Measurements from ENCODE around the gene FASTK. TPM values are rescaled to one million over a fixed set of nuclear protein-coding genes. Genes with fewer than 3 reads are reported as not detected.
A peak's percentile ranks its signal among the peaks of the same experiment; 100 is the strongest.

FASTK gene
- total RNA-seq, 1 experiment from 2014 or later, result 95.0 TPM

DNA sequence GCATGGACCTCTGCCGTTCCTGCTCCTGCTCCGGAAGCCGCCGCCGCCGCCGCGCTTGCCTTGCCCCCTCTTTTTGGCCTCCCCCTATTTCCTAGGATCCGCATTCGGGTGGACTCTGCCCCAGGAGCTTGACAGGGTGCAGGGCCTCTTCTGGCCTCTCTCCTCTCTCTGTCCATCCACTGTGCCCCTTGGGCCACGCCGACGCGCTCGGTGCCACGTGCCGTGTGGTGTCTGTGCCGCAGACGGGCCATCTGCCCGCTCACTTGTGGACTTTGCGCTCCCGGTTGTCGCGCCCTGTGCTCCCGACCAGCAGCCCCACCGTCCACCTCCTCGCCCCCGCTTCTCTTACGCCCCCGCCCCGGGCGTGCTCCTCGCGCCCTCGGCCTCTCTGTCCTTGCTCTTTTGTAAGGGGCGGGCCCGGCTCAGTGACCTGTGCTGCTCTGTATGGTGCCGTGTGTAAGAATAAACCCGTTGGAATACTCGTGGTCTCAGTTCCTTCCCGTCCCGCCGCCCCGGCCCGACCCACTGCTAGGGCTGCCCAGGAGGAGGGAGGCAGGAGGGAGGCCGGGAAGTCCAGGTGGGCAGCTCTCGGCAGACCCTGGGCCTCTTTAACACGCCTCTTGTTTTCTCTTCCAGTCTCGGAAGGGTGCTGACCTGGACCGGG is 42.7 kb upstream of the FASTK start:
- H3K36me3 ChIP-seq (ENCODE audit: control insufficient read depth, insufficient read depth, low read length), result no peaks in the 10 kb centered on the region

DNA sequence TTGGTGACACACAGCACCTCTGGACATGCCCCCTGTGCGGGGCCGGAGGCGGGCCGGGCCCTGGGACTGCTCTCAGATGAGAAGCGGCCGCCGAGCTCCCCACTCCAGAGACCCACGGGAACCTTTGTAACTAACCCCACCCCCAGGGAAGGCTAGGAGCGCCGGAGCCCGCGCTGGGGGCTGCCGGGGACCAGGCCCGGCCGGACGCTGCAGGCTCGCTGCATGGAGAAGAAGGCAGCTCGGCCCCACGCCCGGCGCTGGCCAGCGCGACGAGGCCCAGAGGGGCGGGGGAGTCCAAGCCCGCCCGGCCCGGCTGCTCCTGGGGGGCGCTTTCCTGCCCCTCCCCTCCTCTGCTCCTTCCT is 42.2 kb upstream of the FASTK start:
- Histone ChIP-seq H3K4me1 (ENCODE audit: control insufficient read depth, insufficient read depth, low read length) (no peaks in the 10 kb centered on the region), H3K4me3 (ENCODE audit: low read depth in 2 of 2, low read length in 2 of 2) (no peak overlapping the region), H3K9me3 (ENCODE audit: control insufficient read depth, insufficient read depth, low read depth, low read length) (no peaks in the 10 kb centered on the region), H3K27me3 (ENCODE audit: control insufficient read depth, insufficient read depth, low read length) (no peaks in the 10 kb centered on the region), H3K36me3 (ENCODE audit: control insufficient read depth, insufficient read depth, low read length) (no peaks in the 10 kb centered on the region), H3K27ac (ENCODE audit: low read length) (no peak overlapping the region)
- no TSS peak for BruUV-seq (replicated peaks)
- POLR2A ChIA-PET, result no interaction called here
- intact Hi-C loops (cut with micrococcal nuclease; ENCODE audit: unreplicated experiment) (loop anchor here (5.0 kb wide), 1 partner anchor 180 kb away; no protein-coding TSS in a partner anchor), in situ Hi-C loops (cut with HindIII; ENCODE audit: low pct_unique_long_range_greater_than_20kb, low sequenced_read_pairs) (no loop called here)
- DNase-seq (ENCODE audit: low read depth, low spot score), result no peak
- no peak for ATAC-seq
- CTCF ChIA-PET, result no interaction called here
- TF ChIP-seq TCF7L2 (IDR thresholded peaks at IDR 0.05; ENCODE audit: low read depth, low read length), result no peak
- TF ChIP-seq SIN3A (IDR thresholded peaks at IDR 0.05; ENCODE audit: borderline replicate concordance, insufficient read depth, low read depth, low read length), result no peak
- TF ChIP-seq, protein P1, sequence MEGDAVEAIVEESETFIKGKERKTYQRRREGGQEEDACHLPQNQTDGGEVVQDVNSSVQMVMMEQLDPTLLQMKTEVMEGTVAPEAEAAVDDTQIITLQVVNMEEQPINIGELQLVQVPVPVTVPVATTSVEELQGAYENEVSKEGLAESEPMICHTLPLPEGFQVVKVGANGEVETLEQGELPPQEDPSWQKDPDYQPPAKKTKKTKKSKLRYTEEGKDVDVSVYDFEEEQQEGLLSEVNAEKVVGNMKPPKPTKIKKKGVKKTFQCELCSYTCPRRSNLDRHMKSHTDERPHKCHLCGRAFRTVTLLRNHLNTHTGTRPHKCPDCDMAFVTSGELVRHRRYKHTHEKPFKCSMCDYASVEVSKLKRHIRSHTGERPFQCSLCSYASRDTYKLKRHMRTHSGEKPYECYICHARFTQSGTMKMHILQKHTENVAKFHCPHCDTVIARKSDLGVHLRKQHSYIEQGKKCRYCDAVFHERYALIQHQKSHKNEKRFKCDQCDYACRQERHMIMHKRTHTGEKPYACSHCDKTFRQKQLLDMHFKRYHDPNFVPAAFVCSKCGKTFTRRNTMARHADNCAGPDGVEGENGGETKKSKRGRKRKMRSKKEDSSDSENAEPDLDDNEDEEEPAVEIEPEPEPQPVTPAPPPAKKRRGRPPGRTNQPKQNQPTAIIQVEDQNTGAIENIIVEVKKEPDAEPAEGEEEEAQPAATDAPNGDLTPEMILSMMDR (IDR thresholded peaks at IDR 0.05), result no peak
- TF ChIP-seq, protein P2, sequence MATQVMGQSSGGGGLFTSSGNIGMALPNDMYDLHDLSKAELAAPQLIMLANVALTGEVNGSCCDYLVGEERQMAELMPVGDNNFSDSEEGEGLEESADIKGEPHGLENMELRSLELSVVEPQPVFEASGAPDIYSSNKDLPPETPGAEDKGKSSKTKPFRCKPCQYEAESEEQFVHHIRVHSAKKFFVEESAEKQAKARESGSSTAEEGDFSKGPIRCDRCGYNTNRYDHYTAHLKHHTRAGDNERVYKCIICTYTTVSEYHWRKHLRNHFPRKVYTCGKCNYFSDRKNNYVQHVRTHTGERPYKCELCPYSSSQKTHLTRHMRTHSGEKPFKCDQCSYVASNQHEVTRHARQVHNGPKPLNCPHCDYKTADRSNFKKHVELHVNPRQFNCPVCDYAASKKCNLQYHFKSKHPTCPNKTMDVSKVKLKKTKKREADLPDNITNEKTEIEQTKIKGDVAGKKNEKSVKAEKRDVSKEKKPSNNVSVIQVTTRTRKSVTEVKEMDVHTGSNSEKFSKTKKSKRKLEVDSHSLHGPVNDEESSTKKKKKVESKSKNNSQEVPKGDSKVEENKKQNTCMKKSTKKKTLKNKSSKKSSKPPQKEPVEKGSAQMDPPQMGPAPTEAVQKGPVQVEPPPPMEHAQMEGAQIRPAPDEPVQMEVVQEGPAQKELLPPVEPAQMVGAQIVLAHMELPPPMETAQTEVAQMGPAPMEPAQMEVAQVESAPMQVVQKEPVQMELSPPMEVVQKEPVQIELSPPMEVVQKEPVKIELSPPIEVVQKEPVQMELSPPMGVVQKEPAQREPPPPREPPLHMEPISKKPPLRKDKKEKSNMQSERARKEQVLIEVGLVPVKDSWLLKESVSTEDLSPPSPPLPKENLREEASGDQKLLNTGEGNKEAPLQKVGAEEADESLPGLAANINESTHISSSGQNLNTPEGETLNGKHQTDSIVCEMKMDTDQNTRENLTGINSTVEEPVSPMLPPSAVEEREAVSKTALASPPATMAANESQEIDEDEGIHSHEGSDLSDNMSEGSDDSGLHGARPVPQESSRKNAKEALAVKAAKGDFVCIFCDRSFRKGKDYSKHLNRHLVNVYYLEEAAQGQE (IDR thresholded peaks at IDR 0.05; ENCODE audit: insufficient read depth in 1 of 2, low read depth in 2 of 2, low read length in 1 of 2), result no peak
- no peak for TF ChIP-seq POLR2AphosphoS5 (IDR thresholded peaks at IDR 0.05; ENCODE audit: low read depth, low read length)

More for the DNA sequence above, 42.7 kb upstream of the FASTK start:
- intact Hi-C loops (cut with micrococcal nuclease; ENCODE audit: unreplicated experiment), result loop anchor here (5.0 kb wide), 1 partner anchor 179 kb away; no protein-coding TSS in a partner anchor
- no peak overlapping the region for H3K4me3 ChIP-seq (ENCODE audit: low read depth in 2 of 2, low read length in 2 of 2)
- ATAC-seq (peak; percentile 20), DNase-seq (ENCODE audit: low read depth, low spot score) (no peak)
- no peaks in the 10 kb centered on the region for H3K27me3 ChIP-seq (ENCODE audit: control insufficient read depth, insufficient read depth, low read length)
- H3K4me1 ChIP-seq (ENCODE audit: control insufficient read depth, insufficient read depth, low read length), result no peaks in the 10 kb centered on the region
- no TSS peak for BruUV-seq (replicated peaks)
- TF ChIP-seq POLR2AphosphoS5 (IDR thresholded peaks at IDR 0.05; ENCODE audit: low read depth, low read length), result no peak
- TF ChIP-seq, protein P2 (IDR thresholded peaks at IDR 0.05; ENCODE audit: insufficient read depth in 1 of 2, low read depth in 2 of 2, low read length in 1 of 2), result no peak
- no peak for TF ChIP-seq SIN3A (IDR thresholded peaks at IDR 0.05; ENCODE audit: borderline replicate concordance, insufficient read depth, low read depth, low read length)
- TF ChIP-seq TCF7L2 (IDR thresholded peaks at IDR 0.05; ENCODE audit: low read depth, low read length), result no peak
- TF ChIP-seq, protein P1 (IDR thresholded peaks at IDR 0.05), result no peak
- ChIA-PET POLR2A (interaction anchor here (0.5 kb wide), 1 partner anchor 61 kb away, joined by 8 read pairs; no protein-coding TSS in a partner anchor), CTCF (interaction anchor here (0.6 to 1.2 kb wide), 4 partner anchors 18 to 47 kb away, joined by 4 to 6 read pairs (median 5); no protein-coding TSS in a partner anchor)
- in situ Hi-C loops (cut with HindIII; ENCODE audit: low pct_unique_long_range_greater_than_20kb, low sequenced_read_pairs), result no loop called here
- no peak overlapping the region for H3K27ac ChIP-seq (ENCODE audit: low read length)
- no peaks in the 10 kb centered on the region for H3K9me3 ChIP-seq (ENCODE audit: control insufficient read depth, insufficient read depth, low read depth, low read length)
